GM19463 (cell line): ENCODE measurements around the gene ZNF805.
"Not testable (repeated sequence)": the region's sequence is repeated elsewhere in the genome, so short reads cannot be mapped to it uniquely, and the experiment has no call there.

Experiments used
- ATAC-seq: cut with Tn5 transposase; IDR thresholded peaks from one replicate; pipeline ENCODE4 v1.9.1; 2021; ENCODE audit warnings: mild to moderate bottlenecking, moderate library complexity; ENCODE audit not compliant: unreplicated experiment

Gene ZNF805

DNA sequence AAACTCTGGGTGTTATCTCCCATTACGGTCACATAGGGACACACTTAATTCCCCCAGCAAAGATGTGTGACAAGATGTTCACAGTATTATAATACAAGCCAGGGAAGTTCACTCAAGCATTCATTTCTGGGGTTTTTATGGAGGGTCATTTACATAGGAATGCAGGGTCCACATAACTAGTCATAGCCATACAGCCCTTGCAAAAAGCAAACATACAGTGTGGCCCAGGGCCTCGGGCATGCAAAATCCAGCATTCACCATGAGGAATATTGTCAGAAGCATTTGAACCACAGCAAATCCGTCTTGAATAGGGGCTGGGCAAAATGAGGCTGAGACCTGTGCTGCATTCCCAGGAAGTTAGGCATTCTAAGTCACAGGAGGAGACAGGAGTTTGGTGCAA, 26.9 kb downstream of the ZNF805 start:
- no peak for ATAC-seq

DNA sequence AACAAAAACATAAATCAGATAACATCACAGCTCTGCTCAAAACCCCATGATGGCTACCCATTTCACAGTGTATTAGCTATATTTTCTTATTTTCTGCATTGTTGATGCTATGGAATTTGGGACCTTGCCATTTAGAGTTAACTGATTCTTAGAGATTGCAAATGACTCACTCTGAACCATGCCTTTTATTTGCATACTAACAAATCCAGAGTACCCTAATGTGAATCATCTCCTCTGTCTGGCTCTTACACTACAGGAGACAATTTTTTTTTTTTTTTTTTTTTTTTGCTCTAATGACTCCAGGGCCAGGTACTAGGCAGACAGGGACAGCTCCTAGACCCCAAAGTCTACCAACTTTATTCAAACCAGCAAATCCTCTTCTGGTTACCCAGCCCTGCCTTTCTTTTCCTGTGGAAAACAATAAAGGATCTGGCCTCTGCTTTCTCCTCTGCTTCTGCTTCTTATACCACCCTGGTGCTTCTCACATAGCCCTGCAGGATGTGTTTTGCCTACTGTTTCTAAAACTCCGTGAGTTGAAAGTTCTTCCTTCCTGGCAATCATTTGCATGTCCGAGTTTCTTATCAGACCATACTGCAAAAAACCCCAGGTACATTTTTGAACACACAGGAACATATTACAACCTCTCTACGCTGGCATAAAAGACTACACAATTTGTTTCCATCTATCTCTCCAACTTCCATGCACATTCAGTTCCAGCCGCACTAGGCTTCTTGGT, 29.3 kb downstream of the ZNF805 start:
- no peak for ATAC-seq

DNA sequence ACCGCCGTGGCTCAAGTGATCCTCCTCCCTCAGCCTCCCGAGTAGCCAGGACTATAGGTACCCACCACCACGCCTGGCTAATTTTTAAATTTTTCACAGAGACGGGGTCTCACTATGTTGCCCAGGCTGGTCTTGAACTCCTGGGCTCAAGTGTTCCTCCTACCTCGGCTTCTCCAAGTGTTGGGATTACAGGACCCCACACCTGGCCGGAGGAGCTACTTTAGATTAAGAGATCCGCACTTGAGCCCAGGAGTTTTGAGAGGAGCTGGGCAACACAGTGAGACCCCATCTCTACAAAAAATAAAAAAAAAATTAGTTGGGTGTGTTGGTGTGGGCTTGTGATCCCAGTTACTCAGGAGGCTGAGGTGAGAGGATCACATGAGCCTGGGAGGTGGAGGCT, 30.8 kb downstream of the ZNF805 start:
- ATAC-seq = no peak

GRCh38 chr19:57273014-57273413, 32.6 kb downstream of the ZNF805 start:
- ATAC-seq = no peak

- ATAC-seq = no peak
Measured at GRCh38 chr19:57276430-57276829, 36.0 kb downstream of the ZNF805 start.

DNA sequence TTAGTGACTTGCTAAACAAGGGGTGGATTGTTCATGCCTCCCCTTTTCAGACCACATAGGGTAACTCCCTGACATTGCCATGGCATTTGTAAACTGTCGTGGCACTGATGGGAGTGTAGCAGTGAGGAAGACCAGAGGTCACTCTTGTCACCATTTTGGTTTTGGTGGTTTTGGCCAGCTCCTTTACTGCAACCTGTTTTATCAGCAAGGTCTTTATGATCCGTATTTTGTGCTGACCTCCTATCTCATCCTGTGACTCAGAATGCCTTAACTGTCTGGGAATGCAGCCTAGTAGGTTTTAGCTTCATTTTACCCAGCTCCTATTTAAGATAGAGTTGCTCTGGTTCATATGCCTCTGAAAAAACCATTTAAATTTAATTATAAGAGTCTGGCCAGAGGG, 38.0 kb downstream of the ZNF805 start:
- not testable (repeated sequence) for ATAC-seq

DNA sequence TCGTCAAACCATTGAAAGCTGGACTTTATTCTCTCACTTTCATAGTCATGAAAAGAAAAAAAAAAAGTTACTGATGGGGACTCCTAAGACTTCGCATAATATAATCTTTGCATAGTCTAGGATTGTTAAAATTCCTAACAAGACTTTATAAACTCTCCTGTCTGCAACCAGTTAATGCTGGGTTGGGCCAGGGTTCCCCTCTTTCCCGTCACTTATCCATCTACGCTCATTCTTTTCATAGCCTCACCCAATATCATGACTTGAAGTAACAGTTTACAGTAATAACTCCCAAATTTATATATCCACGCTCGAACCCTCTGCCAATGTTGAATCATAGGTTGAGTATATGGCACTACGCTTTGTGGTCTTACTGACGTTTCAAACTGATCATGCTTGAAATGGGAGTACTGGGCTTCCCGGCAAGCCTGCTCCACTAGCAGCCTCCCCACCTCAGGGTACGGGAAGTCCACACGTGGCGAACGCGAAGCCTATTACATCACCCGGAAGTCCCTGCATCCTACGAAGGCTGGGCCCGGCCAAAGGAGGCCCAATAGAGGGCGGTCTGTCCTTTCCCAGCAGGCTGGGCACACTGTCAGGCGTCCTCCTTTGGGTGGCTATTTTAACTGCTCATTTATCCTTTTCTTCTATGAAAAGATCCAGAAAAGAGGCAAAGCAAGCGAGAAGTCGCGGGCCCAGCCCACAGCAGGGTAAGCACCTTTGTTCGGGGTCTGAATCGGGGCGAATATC, 39.2 kb downstream of the ZNF805 start:
- ATAC-seq = peak; percentile 65

- ATAC-seq = peak; percentile 77
Measured at GRCh38 chr19:57280165-57280961, 39.9 kb downstream of the ZNF805 start, which contains the start of gene ZNF460. Gene ZNF460 (plus strand): TSS chr19:57280485. CDS start chr19:57280807, 322 bp downstream.

DNA sequence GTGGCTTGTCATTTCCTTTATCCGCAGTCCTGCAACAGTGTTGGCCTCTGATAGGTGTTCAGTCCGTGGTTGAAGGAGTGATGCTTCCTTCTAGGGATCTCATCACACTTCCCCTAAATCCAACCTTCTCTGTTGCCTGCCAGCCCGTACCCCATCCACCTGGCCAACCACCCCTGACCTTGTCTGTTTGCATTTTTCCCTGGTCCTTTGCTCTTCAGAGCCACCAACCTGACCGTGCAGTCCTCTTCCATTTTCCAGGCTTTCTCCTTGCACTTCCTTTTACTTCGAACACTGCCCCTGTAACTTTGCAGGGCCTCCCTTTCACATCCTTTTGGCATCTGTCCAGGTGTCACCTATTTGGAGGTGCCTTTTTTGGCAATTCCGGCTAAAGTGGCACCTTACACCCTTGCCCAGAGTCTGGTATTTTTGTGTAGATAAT, 40.5 kb downstream of the ZNF805 start:
- ATAC-seq = no peak

- ATAC-seq = no peak
Measured at GRCh38 chr19:57282011-57282643, 41.7 kb downstream of the ZNF805 start.

DNA sequence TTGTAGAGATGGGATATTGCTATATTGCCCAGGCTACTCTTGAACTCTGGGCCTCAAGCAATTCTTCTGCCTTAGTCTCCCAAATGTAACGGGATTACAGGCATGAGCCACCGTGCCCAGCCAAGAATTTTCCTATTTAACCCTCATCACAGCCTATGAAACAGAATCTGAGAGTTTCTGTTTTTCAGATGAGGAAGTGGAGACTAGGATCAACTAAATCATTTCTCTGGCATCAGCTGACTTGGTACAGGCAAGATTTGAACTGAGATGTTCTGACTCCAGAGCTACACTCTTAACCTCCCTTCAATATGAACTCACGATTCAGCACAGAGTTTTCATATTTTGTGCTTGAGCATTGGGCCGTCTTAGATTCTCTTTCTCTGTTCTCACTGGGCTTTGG, 47.9 kb downstream of the ZNF805 start:
- ATAC-seq = no peak

DNA sequence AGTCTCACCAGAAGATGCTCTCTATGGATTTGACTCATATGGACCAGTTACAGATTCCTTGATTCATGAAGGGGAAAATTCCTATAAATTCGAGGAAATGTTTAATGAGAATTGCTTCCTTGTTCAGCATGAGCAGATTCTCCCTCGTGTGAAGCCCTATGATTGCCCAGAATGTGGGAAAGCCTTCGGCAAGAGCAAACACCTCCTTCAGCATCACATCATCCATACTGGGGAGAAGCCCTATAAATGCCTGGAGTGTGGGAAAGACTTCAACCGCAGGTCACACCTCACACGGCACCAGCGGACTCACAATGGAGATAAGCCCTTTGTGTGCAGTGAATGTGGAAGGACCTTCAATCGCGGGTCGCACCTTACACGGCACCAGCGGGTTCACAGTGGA, 50.5 kb downstream of the ZNF805 start:
- no peak for ATAC-seq

- no peak for ATAC-seq
Measured at GRCh38 chr19:57292547-57292946, 52.1 kb downstream of the ZNF805 start.

GRCh38 chr19:57293719-57294118, 53.3 kb downstream of the ZNF805 start:
- no peak for ATAC-seq

DNA sequence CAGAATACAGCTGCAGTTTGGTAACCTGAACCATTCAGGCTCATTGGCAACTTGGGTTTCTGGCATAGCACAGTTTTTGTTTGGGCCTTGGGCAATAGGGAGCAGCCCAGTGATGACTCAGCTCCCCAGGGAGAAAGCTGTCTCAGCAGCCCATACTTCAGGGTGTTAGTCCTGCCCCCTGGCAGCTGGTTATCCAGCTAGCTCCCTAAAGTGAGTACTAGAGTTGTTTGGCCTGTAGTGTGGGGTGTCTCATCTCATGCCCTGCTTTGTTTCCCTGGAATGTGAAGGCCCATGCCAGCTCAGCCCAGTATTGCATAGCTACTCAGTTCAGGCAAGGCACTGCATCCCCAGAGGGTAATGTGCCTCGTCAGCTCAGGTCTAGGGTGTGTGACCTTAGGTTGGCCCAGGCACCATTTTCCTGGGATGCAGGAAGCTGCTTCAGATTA, 61.6 kb downstream of the ZNF805 start:
- ATAC-seq = no peak

DNA sequence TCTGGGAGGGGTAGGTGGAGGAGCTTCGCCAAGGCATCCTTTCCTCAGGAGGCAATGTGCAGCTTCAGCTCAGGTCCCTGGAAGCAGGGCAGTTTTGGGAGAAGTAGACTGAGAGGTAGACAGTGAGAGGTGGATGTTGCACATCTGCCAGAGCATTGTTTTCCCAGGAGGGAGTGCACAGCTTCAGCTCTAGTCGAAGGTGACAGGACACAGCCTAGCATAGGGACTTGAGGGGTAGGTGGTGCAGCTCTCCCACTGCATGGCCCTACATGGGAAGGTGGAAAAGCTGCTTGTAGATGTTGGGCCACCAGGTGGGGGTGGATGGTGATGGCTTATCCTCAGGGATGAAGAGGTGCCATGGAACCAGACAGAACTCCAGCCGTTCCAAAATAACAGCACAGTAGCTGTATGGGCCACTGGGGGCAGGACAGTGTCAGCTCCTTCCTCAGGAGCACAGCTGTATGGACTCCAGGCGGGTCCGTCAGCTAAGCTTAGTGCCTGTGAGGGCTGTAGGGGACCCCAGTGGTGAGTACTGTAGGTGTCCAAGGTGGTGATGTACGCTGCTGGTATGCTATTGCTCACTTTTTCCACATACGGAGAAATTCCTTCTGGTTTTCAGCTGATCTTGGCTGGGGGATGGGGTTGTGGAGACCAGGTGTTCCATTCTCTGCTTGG, 62.4 kb downstream of the ZNF805 start:
- no peak for ATAC-seq
